Measurements from ENCODE around the gene CACNB4. TPM values are rescaled to one million over a fixed set of nuclear protein-coding genes. Genes with fewer than 3 reads are reported as not detected.
"Not testable (repeated sequence)": the region's sequence is repeated elsewhere in the genome, so short reads cannot be mapped to it uniquely, and the experiment has no call there.

Gene CACNB4
- total and polyA plus RNA-seq, 10 donors = 0.14 to 5.1 (median 1.6) TPM

- Histone ChIP-seq H3K36me3 (no peaks in the 10 kb centered on the region), H3K9me3 (no peaks in the 10 kb centered on the region), H3K4me1 (no peaks in the 10 kb centered on the region), H3K27me3 (replicated peaks in 1 of 7) (no peaks in the 10 kb centered on the region), H3K4me3 (no peak overlapping the region), H3K27ac (no peak overlapping the region)
- TF ChIP-seq POLR2AphosphoS5 (IDR thresholded peaks at IDR 0.05) (no peak), CTCF (IDR thresholded peaks at IDR 0.05 in 8 of 11, conservative IDR thresholded peaks at IDR 0.05 in 3 of 11) (no peak), POLR2A (IDR thresholded peaks at IDR 0.05) (no peak)
- WGBS, 5 donors = 82 to 95% (median 91%) methylated on average over 2 of the region's 2 CpGs
- DNase-seq = no peak
- intact Hi-C loops (cut with DNase I; ENCODE audit: low total_unique reads) = no loop called here
Observed at GRCh38 chr2:152011724-152012123, 87.1 kb downstream of the CACNB4 start.

GRCh38 chr2:152005607-152006006 lies 93.2 kb downstream of the CACNB4 start:
- WGBS, 5 donors = 48 to 76% (median 60%) methylated on average over 4 of the region's 4 CpGs
- H3K27ac ChIP-seq = no peak overlapping the region
- intact Hi-C loops (cut with DNase I; ENCODE audit: low total_unique reads) = no loop called here
- DNase-seq = no peak
- no peak for TF ChIP-seq CTCF (IDR thresholded peaks at IDR 0.05 in 8 of 11, conservative IDR thresholded peaks at IDR 0.05 in 3 of 11)
- no peak for TF ChIP-seq POLR2AphosphoS5 (IDR thresholded peaks at IDR 0.05)
- TF ChIP-seq POLR2A (IDR thresholded peaks at IDR 0.05) = no peak
- peaks cover 0 to 18% (median 0%) of the 10 kb centered on the region in 6 donors for H3K4me1 ChIP-seq
- H3K9me3 ChIP-seq = no peaks in the 10 kb centered on the region
- no peaks in the 10 kb centered on the region for H3K36me3 ChIP-seq
- H3K27me3 ChIP-seq (replicated peaks in 1 of 7) = no peaks in the 10 kb centered on the region
- H3K4me3 ChIP-seq = no peak overlapping the region

GRCh38 chr2:152003283-152003682 lies 95.6 kb downstream of the CACNB4 start:
- H3K9me3 ChIP-seq; H3K4me3 ChIP-seq; H3K27ac ChIP-seq; DNase-seq; H3K36me3 ChIP-seq; intact Hi-C loops (cut with DNase I; ENCODE audit: low total_unique reads); H3K27me3 ChIP-seq (replicated peaks in 1 of 7): not testable (repeated sequence)
- 80 to 88% (median 85%) methylated on average over 5 of the region's 5 CpGs for WGBS, 5 donors
- peaks cover 0 to 18% (median 0%) of the 10 kb centered on the region in 6 donors for H3K4me1 ChIP-seq

- DNase-seq = no peak
- TF ChIP-seq POLR2A (IDR thresholded peaks at IDR 0.05) (no peak), CTCF (IDR thresholded peaks at IDR 0.05 in 8 of 11, conservative IDR thresholded peaks at IDR 0.05 in 3 of 11) (peak in 10 of 11 experiments; percentile 16 to 79 (median 66))
Observed at GRCh38 chr2:151999053-151999452, 99.8 kb downstream of the CACNB4 start.

More at GRCh38 chr2:151999053-151999452, 99.8 kb downstream of the CACNB4 start:
- WGBS, 5 donors = 33 to 44% (median 36%) methylated on average over 6 of the region's 6 CpGs
- Histone ChIP-seq H3K4me3 (no peak overlapping the region), H3K27me3 (replicated peaks in 1 of 7) (no peaks in the 10 kb centered on the region), H3K9me3 (no peaks in the 10 kb centered on the region), H3K4me1 (peaks cover 0 to 1% (median 0%) of the 10 kb centered on the region in 6 donors), H3K36me3 (no peaks in the 10 kb centered on the region), H3K27ac (no peak overlapping the region)
- intact Hi-C loops (cut with DNase I; ENCODE audit: low total_unique reads) = no loop called here
